Stimulated activated CD4-positive, alpha-beta T cell treated with anti-CD3 and anti-CD28 coated beads, Interleukin-12 subunit alpha, Interleukin-12 subunit beta, amount 100 ng/mL, for 4 hours (primary cell): ENCODE data around the gene CHCHD4.
A peak's percentile ranks its signal among the peaks of the same experiment; 100 is the strongest.

ENCODE experiments used
- DNase-seq: peaks from one replicate; pipeline ENCODE4 v3.0.0-alpha.2; 2020

The CHCHD4 gene

DNA sequence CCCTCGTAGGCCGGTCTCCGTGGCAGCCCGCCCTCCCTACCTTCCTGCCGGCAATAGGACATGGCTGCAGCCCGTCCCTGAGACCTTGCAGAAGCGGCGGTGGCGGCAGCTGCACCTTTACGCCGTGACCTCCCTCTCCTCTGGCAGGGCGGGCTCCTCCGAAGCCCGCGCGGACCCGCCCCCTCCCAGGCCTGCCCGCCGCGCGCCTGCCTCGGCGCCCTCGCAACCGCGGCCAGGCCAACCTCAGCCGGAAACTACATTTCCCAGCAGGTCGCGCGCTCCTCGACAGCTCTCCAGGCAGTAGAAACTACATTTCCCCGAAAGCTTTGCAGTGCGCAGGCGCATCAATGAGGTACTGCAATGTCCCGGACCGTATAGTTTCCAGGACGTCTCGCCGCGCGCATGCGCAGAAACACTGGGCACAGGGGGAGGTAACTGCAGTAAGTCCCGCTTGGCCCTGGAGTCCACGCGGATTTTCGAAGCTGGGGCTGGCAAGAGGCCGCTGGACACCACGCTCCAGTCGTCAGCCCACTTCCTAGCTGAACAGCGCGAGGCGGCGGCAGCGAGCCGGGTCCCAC, at the start of gene CHCHD4, which contains the start of gene TMEM43:
TSS of gene CHCHD4 (minus strand) at position 256 of the 578 bp plus-strand sequence. CDS start at position 62, 194 bp downstream.
TSS of gene TMEM43 (plus strand) at position 438 of the 578 bp plus-strand sequence. CDS start 142 bp downstream, outside the sequence.
- peak; percentile 96 for DNase-seq

DNA sequence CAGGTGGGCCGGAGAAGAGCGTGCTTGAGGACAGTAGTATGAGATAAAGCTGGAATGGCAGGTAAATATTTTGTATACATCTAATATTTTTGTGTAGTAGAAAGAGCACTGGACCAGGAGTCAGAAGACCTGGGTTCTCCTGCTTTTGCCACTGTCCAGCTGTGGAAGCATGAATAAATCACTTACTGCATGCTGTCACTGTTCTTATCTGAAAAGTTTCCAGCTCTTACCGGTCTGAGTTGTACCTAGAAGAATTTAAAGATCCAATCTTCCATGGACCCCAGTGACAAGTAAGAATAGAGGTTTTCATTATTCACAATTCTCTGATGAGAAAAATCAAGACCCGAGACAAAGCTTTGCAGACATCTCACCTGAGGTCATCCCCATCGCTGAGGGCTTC, 47.8 kb upstream of the CHCHD4 start:
- no peak for DNase-seq

GRCh38 chr3:14170531-14171159, 46.0 kb upstream of the CHCHD4 start:
- DNase-seq, result no peak

DNA sequence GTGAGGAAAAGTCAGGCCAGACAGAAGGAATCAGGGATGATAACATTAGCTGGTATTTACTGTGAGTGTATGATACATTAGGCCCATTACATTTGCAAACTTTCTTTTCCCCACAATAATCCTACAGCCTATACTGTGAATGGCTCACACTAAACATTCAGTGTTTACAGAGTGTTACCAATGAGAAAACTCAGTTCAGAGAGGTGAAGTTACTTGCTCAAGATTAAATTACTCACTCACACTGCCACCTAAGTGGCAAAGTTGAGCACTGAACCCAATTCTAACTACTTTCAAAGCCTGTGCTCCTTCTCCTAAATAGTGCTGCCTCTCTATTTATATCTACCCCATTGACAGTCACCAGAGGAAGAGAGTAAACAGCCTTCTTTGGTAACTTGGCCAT, 45.2 kb upstream of the CHCHD4 start:
- no peak for DNase-seq

- no peak for DNase-seq
These were observed 44.8 kb upstream of the CHCHD4 start for GRCh38 chr3:14169435-14169834.

DNA sequence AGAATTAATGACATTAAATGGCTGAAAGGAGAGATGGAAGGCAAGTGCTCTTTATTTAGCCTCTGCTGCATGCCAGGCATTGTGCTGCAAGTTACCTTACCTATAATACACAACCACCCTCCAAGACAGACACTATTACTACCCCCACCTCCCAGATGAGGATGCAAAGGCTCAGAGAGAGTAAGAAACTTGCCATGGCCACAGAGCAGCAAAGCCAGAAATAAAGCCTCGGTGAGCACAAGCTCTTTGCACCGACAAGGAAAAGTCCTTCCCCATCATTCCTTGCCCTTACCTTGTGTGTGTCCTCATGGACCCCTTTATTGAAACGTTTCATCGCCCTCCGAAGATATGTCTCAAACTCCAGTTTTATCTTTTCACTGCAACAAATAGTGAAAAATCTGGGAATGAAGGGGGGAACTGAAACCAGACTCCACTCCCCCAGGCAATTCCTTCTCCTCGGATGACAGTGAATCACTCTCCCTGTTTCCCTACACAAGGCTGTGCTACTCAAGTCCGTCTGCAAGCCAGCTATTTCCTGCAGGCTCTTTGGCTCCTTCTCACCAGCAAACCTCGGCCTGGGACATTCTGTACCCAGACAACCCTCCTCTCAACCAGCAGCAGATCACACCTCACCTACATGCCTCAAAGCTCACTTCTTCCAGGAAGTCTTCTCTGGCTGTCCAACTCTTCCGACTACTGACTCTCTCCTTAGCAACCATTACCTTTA, 42.4 kb upstream of the CHCHD4 start:
- no peak for DNase-seq

- no peak for DNase-seq
These were observed 37.5 kb upstream of the CHCHD4 start for GRCh38 chr3:14162178-14162577.

DNA sequence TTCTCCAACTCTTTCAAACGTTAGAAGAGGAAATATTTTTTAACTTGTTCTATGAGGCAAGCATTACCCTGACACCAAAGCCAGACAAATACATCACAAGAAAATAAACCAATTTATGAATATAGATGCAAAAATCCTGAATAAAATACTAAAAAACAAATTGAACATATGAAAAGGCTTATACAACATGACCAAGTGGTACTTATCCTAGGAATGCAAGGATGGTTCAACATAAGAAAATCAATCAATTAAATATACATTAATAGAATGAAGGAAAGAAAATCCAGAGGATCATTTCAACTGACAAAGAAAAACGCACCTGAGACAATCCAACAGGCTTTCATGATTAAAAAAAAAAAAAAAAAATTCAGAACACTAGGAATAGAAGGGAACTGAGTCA, 36.6 kb upstream of the CHCHD4 start:
- DNase-seq, result no peak

GRCh38 chr3:14159426-14159825, 34.8 kb upstream of the CHCHD4 start:
- no peak for DNase-seq

GRCh38 chr3:14158370-14158769, 33.7 kb upstream of the CHCHD4 start:
- DNase-seq, result no peak

GRCh38 chr3:14157951-14158350, 33.3 kb upstream of the CHCHD4 start:
- DNase-seq, result no peak

GRCh38 chr3:14156843-14157561, 32.3 kb upstream of the CHCHD4 start:
- DNase-seq, result no peak

- no peak for DNase-seq
These were observed 31.5 kb upstream of the CHCHD4 start for GRCh38 chr3:14156201-14156600.

GRCh38 chr3:14154895-14155440, 30.3 kb upstream of the CHCHD4 start:
- no peak for DNase-seq

- DNase-seq, result no peak
These were observed 29.6 kb upstream of the CHCHD4 start for GRCh38 chr3:14154276-14154675.

GRCh38 chr3:14153663-14154062, 29.0 kb upstream of the CHCHD4 start:
- no peak for DNase-seq

- no peak for DNase-seq
These were observed 28.3 kb upstream of the CHCHD4 start for GRCh38 chr3:14152963-14153355.

GRCh38 chr3:14152233-14152962, 27.7 kb upstream of the CHCHD4 start:
- DNase-seq, result no peak

- DNase-seq, result no peak
These were observed 26.9 kb upstream of the CHCHD4 start for GRCh38 chr3:14151471-14152083.

DNA sequence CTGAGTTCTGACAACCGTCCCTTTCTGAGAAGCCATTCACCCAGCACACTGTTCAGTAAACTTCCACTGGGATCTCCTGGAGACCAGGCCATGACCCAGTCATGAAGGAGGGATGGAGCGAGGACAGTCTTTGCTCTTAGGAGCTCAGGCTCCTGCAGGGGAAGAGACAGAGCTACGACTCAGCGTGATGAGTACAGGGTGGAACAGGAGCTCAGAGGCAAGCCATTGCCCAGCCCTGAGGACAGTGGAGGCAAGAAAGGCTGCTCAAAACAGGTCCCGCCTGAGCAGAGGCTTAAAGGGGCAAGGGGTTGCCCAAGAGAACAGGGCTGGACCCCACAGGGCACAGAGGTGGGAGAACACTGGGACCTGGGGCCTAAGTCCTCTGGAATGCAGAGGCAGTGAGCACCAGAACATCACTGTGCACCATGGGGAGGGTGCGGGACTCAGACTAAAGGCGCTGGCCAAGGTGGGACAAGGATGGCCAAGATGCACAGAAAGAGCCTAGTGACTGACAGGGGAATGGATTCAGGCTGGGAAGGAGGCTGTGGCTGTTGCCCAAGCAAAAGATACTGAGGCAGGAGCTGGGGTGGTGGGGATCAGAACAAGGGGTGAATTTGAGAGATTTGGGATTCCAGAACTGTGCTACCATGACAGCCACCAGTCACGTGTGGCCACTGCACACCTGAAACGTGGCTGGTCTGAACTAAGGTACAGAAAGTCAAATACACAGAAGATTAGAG, 26.0 kb upstream of the CHCHD4 start:
- DNase-seq, result no peak

GRCh38 chr3:14150078-14150477, 25.4 kb upstream of the CHCHD4 start:
- no peak for DNase-seq
